ENCODE measurements around the gene GNAS.

The GNAS gene

DNA sequence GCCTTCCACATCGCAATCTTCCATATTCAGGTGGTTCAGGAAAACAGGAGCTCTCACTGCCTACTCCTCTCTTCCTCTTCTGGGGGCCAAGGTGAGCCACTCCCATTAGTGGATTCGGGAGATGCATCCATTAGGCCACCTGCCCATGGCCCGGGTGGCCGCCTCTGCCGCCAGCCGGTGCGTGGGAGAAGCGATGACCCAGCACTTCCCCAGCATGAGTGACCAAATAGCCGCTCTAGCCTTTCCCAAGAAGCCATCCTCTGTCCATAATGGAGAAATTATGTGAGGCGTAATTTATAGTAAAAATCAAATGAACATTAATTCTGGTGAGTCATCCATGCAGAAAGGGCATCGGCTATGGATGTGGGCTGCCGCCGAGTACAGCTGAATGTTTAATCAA, 41.2 kb upstream of the GNAS start:
- TF ChIP-seq, protein P1, sequence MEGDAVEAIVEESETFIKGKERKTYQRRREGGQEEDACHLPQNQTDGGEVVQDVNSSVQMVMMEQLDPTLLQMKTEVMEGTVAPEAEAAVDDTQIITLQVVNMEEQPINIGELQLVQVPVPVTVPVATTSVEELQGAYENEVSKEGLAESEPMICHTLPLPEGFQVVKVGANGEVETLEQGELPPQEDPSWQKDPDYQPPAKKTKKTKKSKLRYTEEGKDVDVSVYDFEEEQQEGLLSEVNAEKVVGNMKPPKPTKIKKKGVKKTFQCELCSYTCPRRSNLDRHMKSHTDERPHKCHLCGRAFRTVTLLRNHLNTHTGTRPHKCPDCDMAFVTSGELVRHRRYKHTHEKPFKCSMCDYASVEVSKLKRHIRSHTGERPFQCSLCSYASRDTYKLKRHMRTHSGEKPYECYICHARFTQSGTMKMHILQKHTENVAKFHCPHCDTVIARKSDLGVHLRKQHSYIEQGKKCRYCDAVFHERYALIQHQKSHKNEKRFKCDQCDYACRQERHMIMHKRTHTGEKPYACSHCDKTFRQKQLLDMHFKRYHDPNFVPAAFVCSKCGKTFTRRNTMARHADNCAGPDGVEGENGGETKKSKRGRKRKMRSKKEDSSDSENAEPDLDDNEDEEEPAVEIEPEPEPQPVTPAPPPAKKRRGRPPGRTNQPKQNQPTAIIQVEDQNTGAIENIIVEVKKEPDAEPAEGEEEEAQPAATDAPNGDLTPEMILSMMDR (IDR thresholded peaks at IDR 0.05; ENCODE audit: low read depth, low read length), result no peak
- no peak overlapping the region for H3K4me3 ChIP-seq (ENCODE audit: low read depth, low read length)

DNA sequence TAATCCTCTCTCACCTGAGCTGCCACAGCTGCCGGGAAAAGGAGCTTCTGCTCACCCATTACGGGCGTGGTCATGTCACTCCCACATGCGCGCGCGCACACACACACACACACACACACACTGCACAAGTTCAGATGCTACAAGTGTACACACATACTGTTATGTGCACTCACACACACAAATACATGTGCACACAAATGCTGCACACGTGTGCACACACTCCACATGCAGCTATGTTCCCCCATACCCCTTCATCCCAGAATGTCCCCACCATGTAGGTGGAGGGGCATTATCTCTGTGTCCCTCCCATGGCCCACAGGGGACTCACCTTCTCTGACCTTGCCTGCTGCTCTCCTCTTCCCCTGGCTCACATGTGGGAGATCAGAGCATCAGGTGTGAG, 39.1 kb upstream of the GNAS start:
- TF ChIP-seq, protein P1 (IDR thresholded peaks at IDR 0.05; ENCODE audit: low read depth, low read length), result no peak
- no peak overlapping the region for H3K4me3 ChIP-seq (ENCODE audit: low read depth, low read length)

DNA sequence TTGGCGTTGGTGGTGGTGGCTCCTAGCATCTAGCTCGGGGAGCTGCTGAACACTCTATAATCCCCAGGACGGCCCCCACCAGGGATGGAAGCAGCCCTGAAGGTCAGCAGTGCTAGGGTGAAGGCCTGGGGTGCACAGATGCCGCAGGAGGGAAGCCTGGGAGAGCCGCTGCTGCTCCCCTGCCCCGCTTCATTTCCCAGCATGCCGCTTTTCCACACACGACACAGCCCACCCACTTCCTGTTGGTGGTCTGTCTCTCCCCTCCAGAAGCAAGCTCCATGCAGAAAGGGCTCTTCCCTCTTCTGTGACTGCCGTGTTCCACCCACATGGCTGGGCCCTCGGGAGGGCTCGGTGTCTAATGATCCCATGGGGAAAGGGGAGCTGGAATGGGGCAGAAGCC, 37.1 kb upstream of the GNAS start:
- H3K4me3 ChIP-seq (ENCODE audit: low read depth, low read length), result no peak overlapping the region
- TF ChIP-seq, protein P1 (IDR thresholded peaks at IDR 0.05; ENCODE audit: low read depth, low read length), result no peak

DNA sequence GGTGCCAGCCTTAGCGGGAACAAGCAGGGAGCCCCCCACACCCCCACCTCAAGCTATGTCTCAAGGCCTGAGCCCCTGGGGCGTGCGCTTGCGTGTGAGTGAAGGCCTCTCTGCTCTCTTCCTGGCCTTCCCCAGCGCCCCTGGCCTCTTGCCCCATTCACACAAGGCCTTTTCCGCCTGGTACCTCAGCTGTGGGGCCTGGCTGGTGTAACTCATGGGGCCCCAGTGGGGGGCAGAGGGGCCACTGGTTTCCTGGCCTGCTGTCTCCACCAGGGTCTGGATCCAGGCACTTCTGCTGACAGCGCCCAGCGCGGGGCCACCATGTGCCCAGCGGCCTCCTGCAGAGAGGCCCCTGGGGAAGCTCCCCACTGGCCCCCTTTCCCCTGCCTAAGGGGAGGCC, 36.5 kb upstream of the GNAS start:
- H3K4me3 ChIP-seq (ENCODE audit: low read depth, low read length), result no peak overlapping the region
- TF ChIP-seq, protein P1 (IDR thresholded peaks at IDR 0.05; ENCODE audit: low read depth, low read length), result no peak

DNA sequence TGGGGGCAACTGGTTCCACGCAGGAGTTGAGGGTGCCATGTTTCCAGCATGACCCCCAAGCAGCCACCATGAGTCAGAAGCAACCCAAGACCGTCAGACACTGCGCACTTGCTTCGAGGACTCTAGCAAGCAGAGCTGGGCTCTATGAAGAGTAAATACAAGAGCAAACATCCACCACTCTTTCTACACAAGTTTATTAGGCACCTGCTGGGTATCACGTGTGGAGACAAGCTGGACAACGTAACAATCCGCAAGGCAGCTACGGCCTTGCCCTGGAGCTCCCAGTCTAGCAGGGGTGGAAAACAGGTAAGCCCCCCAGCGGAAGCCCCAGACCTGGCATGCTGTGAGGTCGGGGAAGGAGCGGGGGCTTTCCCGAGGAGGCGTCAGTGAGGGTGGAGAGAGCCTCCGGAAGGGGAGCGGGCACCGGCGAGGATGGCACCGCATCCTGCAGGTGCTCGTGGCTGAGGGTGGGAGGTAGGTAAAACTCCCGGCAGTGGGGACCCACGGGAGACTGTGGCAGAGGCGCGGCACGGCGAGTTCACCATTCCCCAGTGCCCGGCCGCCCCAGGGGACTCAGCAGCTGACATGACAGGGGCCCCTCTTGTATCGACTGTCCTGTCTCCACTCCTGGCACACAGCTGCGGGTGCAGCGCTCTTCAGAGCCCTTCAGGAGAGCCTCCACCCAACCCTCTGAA, 35.4 kb upstream of the GNAS start:
- H3K4me3 ChIP-seq (ENCODE audit: low read depth, low read length), result no peak overlapping the region
- TF ChIP-seq, protein P1 (IDR thresholded peaks at IDR 0.05; ENCODE audit: low read depth, low read length), result no peak

DNA sequence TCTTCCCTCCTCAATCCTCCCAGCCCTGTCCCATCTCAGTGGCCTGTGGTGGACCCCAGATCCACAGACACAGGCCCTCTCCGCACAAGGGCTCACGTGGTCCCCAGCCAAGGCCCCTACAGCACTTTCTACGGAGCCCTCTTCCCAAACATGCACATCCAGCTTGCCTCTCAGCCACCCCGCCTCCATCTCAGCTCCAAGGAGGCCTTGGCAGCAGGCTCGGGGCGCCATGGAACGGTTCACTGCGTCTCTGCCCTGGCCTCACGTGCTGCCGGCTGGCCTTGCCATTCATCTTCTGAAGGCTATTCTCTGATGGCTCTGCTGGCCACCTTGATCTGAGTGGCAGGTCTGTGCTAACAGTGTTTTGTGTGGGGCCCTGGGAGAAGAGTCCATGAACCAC, 34.8 kb upstream of the GNAS start:
- TF ChIP-seq, protein P1 (IDR thresholded peaks at IDR 0.05; ENCODE audit: low read depth, low read length), result no peak
- H3K4me3 ChIP-seq (ENCODE audit: low read depth, low read length), result no peak overlapping the region

DNA sequence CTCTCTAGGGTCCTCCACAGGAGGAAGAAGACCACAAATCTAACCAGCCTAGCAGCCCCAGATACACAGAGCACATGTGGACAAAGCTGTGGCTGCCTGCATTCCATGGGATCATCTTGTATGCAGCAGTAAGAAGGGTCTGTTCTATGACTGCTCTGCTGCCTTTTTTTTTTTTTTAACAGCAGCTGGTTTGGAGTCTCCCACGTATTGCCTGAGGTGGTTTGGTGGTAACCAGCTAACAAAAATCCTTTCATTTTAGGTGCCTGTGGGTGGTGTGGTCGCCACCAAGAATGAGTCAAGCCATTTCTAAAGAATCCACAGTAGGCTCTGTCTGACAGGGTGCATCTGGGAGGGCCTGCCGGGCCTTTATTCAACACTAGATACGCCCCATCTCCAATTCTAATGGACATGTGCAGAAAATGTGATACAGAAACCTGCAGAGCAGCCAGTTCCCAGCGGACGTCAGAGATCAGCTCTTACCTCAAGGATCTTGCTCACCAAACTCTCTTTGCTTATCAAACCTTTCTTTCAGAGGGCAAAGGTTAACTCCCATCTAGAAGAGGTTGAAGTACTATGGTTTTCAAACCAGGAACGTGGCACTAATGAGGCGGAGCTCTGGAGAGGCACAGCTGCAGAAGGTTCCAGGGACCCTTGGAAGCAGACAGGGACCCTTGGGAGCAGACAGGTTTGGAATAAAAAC, 33.8 kb upstream of the GNAS start:
- TF ChIP-seq, protein P1 (IDR thresholded peaks at IDR 0.05; ENCODE audit: low read depth, low read length), result no peak
- H3K4me3 ChIP-seq (ENCODE audit: low read depth, low read length), result no peak overlapping the region

All from WI38 (cell line).